Breast epithelium (tissue), 3 donors: ENCODE measurements around the gene SLC28A1.

ENCODE experiments used
- CTCF ChIP-seq, 3 donors: fragments of 450-650 bp; IDR thresholded peaks; one replicate each; pipeline ENCODE4 v1.5.1; 2016 to 2017; ENCODE audit warnings: antibody characterized with exemption in 3 of 3, mild to moderate bottlenecking in 3 of 3, moderate library complexity in 3 of 3
- POLR2A ChIP-seq: fragments of 450-650 bp; IDR thresholded peaks from one replicate; pipeline ENCODE4 v1.6.1; 2016; ENCODE audit warnings: antibody characterized with exemption, mild to moderate bottlenecking, moderate library complexity
- POLR2AphosphoS5 ChIP-seq, 3 donors: sonication (generic); formaldehyde crosslinking; IDR thresholded peaks; one replicate each; pipeline ENCODE4 v1.6.1; 2017; ENCODE audit warnings: antibody characterized with exemption in 3 of 3

- TF ChIP-seq POLR2A (no peak), CTCF (IDR thresholded peaks at IDR 0.05) (no peak), POLR2AphosphoS5 (IDR thresholded peaks at IDR 0.05) (no peak)
Measured at GRCh38 chr15:84861781-84862180, 22.7 kb upstream of the SLC28A1 start.
